GM10266 (cell line): ENCODE data around the gene MYLK.

ENCODE experiments used
- DNase-seq: peaks from one replicate; pipeline ENCODE4 v3.0.0; 2012; ENCODE audit errors: extremely low spot score
- CTCF ChIP-seq: IDR thresholded peaks from 2 replicates; pipeline ENCODE4 v1.5.1; 2012; ENCODE audit warnings: mild to moderate bottlenecking, low read depth; ENCODE audit not compliant: control insufficient read depth, insufficient read depth; ENCODE audit errors: missing control alignments

Gene MYLK

DNA sequence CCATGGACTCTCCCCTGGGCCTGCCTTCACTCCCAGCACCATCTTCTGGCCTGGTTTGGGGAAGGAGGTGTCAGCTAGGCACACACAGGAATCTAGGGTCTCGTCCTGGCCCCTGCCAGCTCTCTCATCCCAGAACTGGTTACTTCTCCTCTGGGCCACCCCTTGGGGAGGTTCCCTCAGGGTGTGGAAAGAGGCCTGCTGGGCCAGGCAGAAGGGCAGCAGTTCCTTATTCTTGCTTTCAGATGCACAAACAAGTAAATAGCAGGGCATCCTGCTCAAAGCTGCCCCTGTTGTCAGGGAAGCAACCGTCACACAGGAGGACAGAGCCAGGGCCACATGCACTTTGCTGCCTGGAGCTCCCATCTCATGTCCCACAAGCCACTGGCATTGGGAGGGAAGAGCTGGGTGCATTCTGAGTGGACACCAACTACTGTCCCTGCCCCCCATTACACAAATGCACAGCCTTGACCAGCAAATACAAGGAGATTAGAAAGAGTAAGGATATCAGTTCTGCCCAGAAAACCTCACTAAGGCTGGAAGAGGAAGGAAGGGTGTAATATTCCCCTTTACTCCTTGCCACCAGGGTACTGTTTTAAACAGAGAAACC lies 190.4 kb downstream of the MYLK start:
- TF ChIP-seq CTCF, result no peak
- no peak for DNase-seq

GRCh38 chr3:123692671-123693070 lies 191.5 kb downstream of the MYLK start:
- no peak for DNase-seq
- TF ChIP-seq CTCF, result no peak

DNA sequence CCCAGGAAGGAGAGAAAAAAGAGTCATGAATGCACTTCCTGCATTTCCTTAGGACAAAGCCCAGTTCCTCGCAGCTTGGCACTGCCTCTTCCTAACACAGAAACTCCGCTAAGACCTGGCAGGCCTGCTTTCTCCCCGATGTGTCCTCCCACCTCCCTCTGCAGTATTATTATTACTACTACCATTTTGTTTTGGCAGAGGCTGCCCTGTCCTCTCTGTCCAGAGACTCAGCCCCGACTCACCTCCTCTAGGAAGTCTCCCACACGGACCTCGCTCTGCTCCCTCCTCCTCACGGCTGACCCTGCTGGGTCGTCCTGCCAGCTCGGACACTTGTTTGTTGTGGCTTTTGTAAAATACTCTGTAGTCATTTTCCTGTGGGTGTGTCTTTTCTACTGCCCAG lies 192.1 kb downstream of the MYLK start:
- no peak for DNase-seq
- no peak for TF ChIP-seq CTCF

- no peak for TF ChIP-seq CTCF
- no peak for DNase-seq
Measured at GRCh38 chr3:123689831-123690230, 194.3 kb downstream of the MYLK start.

GRCh38 chr3:123688241-123688747 lies 195.8 kb downstream of the MYLK start:
- no peak for DNase-seq
- no peak for TF ChIP-seq CTCF

DNA sequence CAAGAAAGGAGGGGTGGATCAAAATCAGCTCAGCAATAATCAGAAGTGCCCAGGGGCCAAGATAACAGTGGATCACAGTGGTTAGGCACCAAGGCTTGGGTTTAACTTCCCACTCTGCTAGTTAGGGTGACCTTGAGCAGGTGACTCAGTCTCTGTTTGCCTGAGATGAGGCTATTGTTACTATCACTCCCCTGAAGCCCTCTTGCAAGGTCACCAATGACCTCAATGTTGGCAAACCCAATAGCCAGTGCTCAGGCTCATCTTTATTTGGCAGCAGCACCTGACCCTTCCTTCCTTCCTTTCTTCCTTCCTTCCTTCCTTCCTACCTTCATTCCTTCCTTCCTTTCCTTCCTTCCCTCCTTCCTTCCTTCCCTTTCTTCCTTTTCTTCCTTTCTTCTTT lies 196.8 kb downstream of the MYLK start:
- no peak for TF ChIP-seq CTCF
- DNase-seq, result no peak

- no peak for DNase-seq
- TF ChIP-seq CTCF, result no peak
Measured at GRCh38 chr3:123686251-123686650, 197.9 kb downstream of the MYLK start.
